Common myeloid progenitor, CD34-positive (primary cell): ENCODE data around the gene UVRAG.

Experiments used
- CTCF ChIA-PET: fragments of 350-600 bp; sonication (Branson Sonifier 250); formaldehyde crosslinking; loops from one replicate; lab custom pipeline; 2021; ENCODE audit warnings: antibody characterized with exemption; lab: Charles Lee
- POLR2A ChIA-PET: fragments of 350-600 bp; sonication (Branson Sonifier 250); formaldehyde crosslinking; loops from one replicate; lab custom pipeline; 2021; ENCODE audit warnings: antibody characterized with exemption; lab: Charles Lee
- DNase-seq, 3 donors: peaks; one replicate each; pipeline versions ENCODE4 v3.0.0 to v3.0.0-alpha.2; 2013
- H3K27ac ChIP-seq, 2 experiments: 1 replicate in 1 of 2; 2 replicates in 1 of 2; pipeline ENCODE4 v1.7.0; 2013; ENCODE audit warnings: inconsistent platforms in 2 of 2, low read length in 2 of 2, mild to moderate bottlenecking in 2 of 2, low read depth in 1 of 2, moderate library complexity in 1 of 2; ENCODE audit not compliant: severe bottlenecking in 2 of 2, insufficient read depth in 1 of 2, poor library complexity in 1 of 2
- H3K27me3 ChIP-seq, 5 experiments: replicated peaks in 2 of 5; 1 replicate in 3 of 5; 2 replicates in 2 of 5; pipeline versions ENCODE4 v1.6.1 to v1.7.0; 2013; ENCODE audit warnings: low read length in 4 of 5, mild to moderate bottlenecking in 2 of 5, moderate library complexity in 2 of 5, inconsistent platforms in 1 of 5; ENCODE audit not compliant: insufficient read depth in 5 of 5, control insufficient read depth in 4 of 5
- H3K36me3 ChIP-seq, 4 experiments: 1 replicate in 2 of 4; 2 replicates in 2 of 4; pipeline versions ENCODE4 v1.6.1 to v1.7.0; 2013; ENCODE audit warnings: low read length in 3 of 4, control low read depth in 1 of 4, mild to moderate bottlenecking in 1 of 4; ENCODE audit not compliant: control insufficient read depth in 4 of 4, insufficient read depth in 4 of 4
- H3K4me1 ChIP-seq, 4 experiments: 1 replicate in 3 of 4; 2 replicates in 1 of 4; pipeline versions ENCODE4 v1.6.1 to v1.7.1; 2013; ENCODE audit warnings: low read length in 3 of 4, mild to moderate bottlenecking in 3 of 4, control low read depth in 1 of 4, inconsistent platforms in 1 of 4, moderate library complexity in 1 of 4; ENCODE audit not compliant: control insufficient read depth in 4 of 4, insufficient read depth in 4 of 4; ENCODE audit errors: control extremely low read depth in 1 of 4
- H3K4me3 ChIP-seq, 7 experiments: 1 replicate in 4 of 7; 2 replicates in 3 of 7; pipeline versions ENCODE4 v1.5.1 to v1.7.0; 2013; ENCODE audit warnings: mild to moderate bottlenecking in 7 of 7, low read length in 6 of 7, moderate library complexity in 6 of 7, inconsistent platforms in 2 of 7, low read depth in 2 of 7, control low read depth in 1 of 7; ENCODE audit not compliant: insufficient read depth in 4 of 7, control insufficient read depth in 1 of 7; ENCODE audit errors: extremely low read depth in 1 of 7
- H3K9me3 ChIP-seq, 5 experiments: 1 replicate in 4 of 5; 2 replicates in 1 of 5; pipeline versions ENCODE4 v1.6.1 to v1.7.1; 2013; ENCODE audit warnings: low read length in 4 of 5, mild to moderate bottlenecking in 2 of 5, inconsistent platforms in 1 of 5, low read depth in 1 of 5, moderate library complexity in 1 of 5; ENCODE audit not compliant: control insufficient read depth in 4 of 5, insufficient read depth in 2 of 5; ENCODE audit errors: control extremely low read depth in 1 of 5
- WGBS: methylation state at CpG from one replicate; pipeline ENCODE4 v1.1.5; 2013; ENCODE audit not compliant: insufficient coverage; 5-methylcytosine and 5-hydroxymethylcytosine counted together

UVRAG gene

GRCh38 chr11:76007166-76007565 is 192.2 kb downstream of the UVRAG start:
- Histone ChIP-seq H3K4me3 (no peak overlapping the region), H3K27me3 (no peaks in the 10 kb centered on the region), H3K4me1 (no peaks in the 10 kb centered on the region), H3K27ac (no peak overlapping the region), H3K9me3 (no peaks in the 10 kb centered on the region), H3K36me3 (peaks cover 8 to 39% (median 29%) of the 10 kb centered on the region in 4 experiments)
- 100% methylated on average over 1 of the region's 2 CpGs for WGBS
- POLR2A ChIA-PET: no interaction called here
- CTCF ChIA-PET: no interaction called here
- DNase-seq: no peak

GRCh38 chr11:76008474-76008873 is 193.5 kb downstream of the UVRAG start:
- ChIA-PET POLR2A (no interaction called here), CTCF (no interaction called here)
- DNase-seq: no peak
- Histone ChIP-seq H3K36me3 (peaks cover 12 to 37% (median 29%) of the 10 kb centered on the region in 4 experiments), H3K4me3 (no peak overlapping the region), H3K27me3 (no peaks in the 10 kb centered on the region), H3K4me1 (no peaks in the 10 kb centered on the region), H3K9me3 (no peaks in the 10 kb centered on the region), H3K27ac (no peak overlapping the region)
- WGBS: no CpG with 5 or more reads among the region's 2 CpGs

- Histone ChIP-seq H3K9me3 (peaks cover 0 to under 1% (median 0%) of the 10 kb centered on the region in 5 experiments), H3K4me3 (no peak overlapping the region), H3K36me3 (peaks cover 7 to 29% (median 19%) of the 10 kb centered on the region in 4 experiments), H3K4me1 (no peaks in the 10 kb centered on the region), H3K27ac (no peak overlapping the region), H3K27me3 (no peaks in the 10 kb centered on the region)
- no peak for DNase-seq
- WGBS: 100% methylated on average over 2 of the region's 2 CpGs
- ChIA-PET CTCF (interaction anchor here (0.9 to 1.4 kb wide), 2 partner anchors 113 to 116 kb away, joined by 3 to 4 read pairs; no protein-coding TSS in a partner anchor), POLR2A (no interaction called here)
Observed at GRCh38 chr11:76010051-76010450, 195.0 kb downstream of the UVRAG start.

- Histone ChIP-seq H3K27ac (no peak overlapping the region), H3K4me1 (no peaks in the 10 kb centered on the region), H3K27me3 (no peaks in the 10 kb centered on the region), H3K9me3 (peaks cover 0 to 23% (median 3%) of the 10 kb centered on the region in 5 experiments), H3K4me3 (no peak overlapping the region), H3K36me3 (peaks cover 15 to 27% (median 18%) of the 10 kb centered on the region in 4 experiments)
- DNase-seq: no peak
- POLR2A ChIA-PET: no interaction called here
- 89% methylated on average over 1 of the region's 1 CpG for WGBS
- CTCF ChIA-PET: interaction anchor here (0.7 to 2.2 kb wide), 6 partner anchors 9 to 138 kb away, joined by 3 to 6 read pairs (median 4); no protein-coding TSS in a partner anchor
Observed at GRCh38 chr11:76013526-76013925, 198.5 kb downstream of the UVRAG start.

- peak overlapping the region in 1 of 2 experiments; percentile 55 for H3K27ac ChIP-seq
- no peak overlapping the region for H3K4me3 ChIP-seq
- no CpG with 5 or more reads among the region's 3 CpGs for WGBS
- H3K36me3 ChIP-seq: peaks cover 18 to 31% (median 21%) of the 10 kb centered on the region in 4 experiments
- DNase-seq: peak in 2 of 3 donors; percentile 18 to 43
- H3K4me1 ChIP-seq: peaks cover 2 to 24% (median 16%) of the 10 kb centered on the region in 4 experiments
- ChIA-PET CTCF (interaction anchor here (1.0 to 1.8 kb wide), 3 partner anchors 11 to 128 kb away, joined by 3 to 6 read pairs (median 3); no protein-coding TSS in a partner anchor), POLR2A (interaction anchor here (0.6 kb wide), 1 partner anchor 11 kb away, joined by 3 read pairs; no protein-coding TSS in a partner anchor)
- H3K27me3 ChIP-seq: no peaks in the 10 kb centered on the region
- peaks cover 0 to 12% (median 4%) of the 10 kb centered on the region in 5 experiments for H3K9me3 ChIP-seq
Observed at GRCh38 chr11:76023236-76024068, 208.4 kb downstream of the UVRAG start.

GRCh38 chr11:76025068-76025467 is 210.1 kb downstream of the UVRAG start:
- H3K4me3 ChIP-seq: no peak overlapping the region
- 0% methylated on average over 1 of the region's 1 CpG for WGBS
- H3K9me3 ChIP-seq: peaks cover 0 to 20% (median 4%) of the 10 kb centered on the region in 5 experiments
- H3K27ac ChIP-seq: peak overlapping the region in 1 of 2 experiments; percentile 67
- peaks cover 10 to 28% (median 17%) of the 10 kb centered on the region in 4 experiments for H3K36me3 ChIP-seq
- CTCF ChIA-PET: no interaction called here
- no peaks in the 10 kb centered on the region for H3K27me3 ChIP-seq
- DNase-seq: peak in 2 of 3 donors; percentile 65 to 74
- peaks cover 2 to 24% (median 16%) of the 10 kb centered on the region in 4 experiments for H3K4me1 ChIP-seq
- POLR2A ChIA-PET: no interaction called here

- Histone ChIP-seq H3K27me3 (no peaks in the 10 kb centered on the region), H3K36me3 (peaks cover 5 to 21% (median 12%) of the 10 kb centered on the region in 4 experiments), H3K27ac (no peak overlapping the region), H3K9me3 (peaks cover 0 to 17% (median 3%) of the 10 kb centered on the region in 5 experiments), H3K4me3 (no peak overlapping the region), H3K4me1 (peaks cover 2 to 24% (median 16%) of the 10 kb centered on the region in 4 experiments)
- POLR2A ChIA-PET: interaction anchor here (0.7 kb wide), 1 partner anchor 82 kb away, joined by 3 read pairs; no protein-coding TSS in a partner anchor
- no peak for DNase-seq
- WGBS: 100% methylated on average over 2 of the region's 3 CpGs
- CTCF ChIA-PET: no interaction called here
Observed at GRCh38 chr11:76025817-76026216, 210.8 kb downstream of the UVRAG start.
